ENCODE measurements around the gene ABCC4. TPM values are rescaled to one million over a fixed set of nuclear protein-coding genes. Genes with fewer than 3 reads are reported as not detected.

ABCC4 gene
- polyA plus RNA-seq (ENCODE audit: insufficient read length in 12 of 12), result 1 to 10 TPM in 11 of 12 donors, not detected in 1; 2.2 to 4.9 (median 3.1) TPM
- long read RNA-seq, donor 1, result 0 reads
- long read RNA-seq, donor 2, result 0 reads
- long read RNA-seq, donor 3, result 0 reads
- long read RNA-seq, donor 4, result 0 reads
- long read RNA-seq, donor 5, result 0 reads
- long read RNA-seq, donor 6, full-length matches to known transcripts, result 1 of 1 reads
- long read RNA-seq, donor 6, partial matches to known transcripts, result 0 of 1 reads
- long read RNA-seq, donor 6, other reads (novel, unspliced or antisense), result 0 of 1 reads
- long read RNA-seq, donor 7, result 0 reads
- long read RNA-seq, donor 8, result 0 reads
- long read RNA-seq, donor 9, result 0 reads
- long read RNA-seq, donor 10, result 0 reads
- long read RNA-seq, donor 11, full-length matches to known transcripts, result 1 of 1 reads
- long read RNA-seq, donor 11, partial matches to known transcripts, result 0 of 1 reads
- long read RNA-seq, donor 11, other reads (novel, unspliced or antisense), result 0 of 1 reads

- peak; percentile 43 for DNase-seq
Observed at GRCh38 chr13:95301183-95301967, at the start of gene ABCC4. Gene ABCC4 (minus strand): TSS chr13:95301451. CDS start chr13:95301314, 137 bp downstream.

GRCh38 chr13:95349267-95349666 lies 48.0 kb upstream of the ABCC4 start:
- no peak for DNase-seq

- DNase-seq, result no peak
Observed at GRCh38 chr13:95343944-95344343, 42.7 kb upstream of the ABCC4 start.

GRCh38 chr13:95341441-95341840 lies 40.2 kb upstream of the ABCC4 start:
- no peak for DNase-seq

DNA sequence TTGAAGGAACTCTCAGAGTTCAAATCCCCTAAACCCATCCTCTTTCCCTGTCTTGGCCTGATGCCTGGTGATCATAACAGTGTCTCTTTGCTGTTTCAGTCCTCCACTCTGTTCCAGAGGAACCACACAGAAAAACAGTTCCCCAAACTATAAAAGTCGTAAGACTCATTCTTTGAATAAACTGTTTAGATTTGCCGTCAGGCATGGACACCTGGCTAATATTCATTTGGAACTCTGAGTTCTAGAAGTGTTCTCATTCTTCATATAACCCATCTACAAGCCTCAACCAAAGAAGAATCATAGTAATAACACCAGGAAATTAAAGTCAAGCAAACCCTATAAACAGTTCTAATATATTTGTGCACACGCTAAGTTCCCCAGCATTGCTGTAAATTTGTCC lies 37.7 kb upstream of the ABCC4 start:
- no peak for DNase-seq

GRCh38 chr13:95337597-95337996 lies 36.3 kb upstream of the ABCC4 start:
- no peak for DNase-seq

DNA sequence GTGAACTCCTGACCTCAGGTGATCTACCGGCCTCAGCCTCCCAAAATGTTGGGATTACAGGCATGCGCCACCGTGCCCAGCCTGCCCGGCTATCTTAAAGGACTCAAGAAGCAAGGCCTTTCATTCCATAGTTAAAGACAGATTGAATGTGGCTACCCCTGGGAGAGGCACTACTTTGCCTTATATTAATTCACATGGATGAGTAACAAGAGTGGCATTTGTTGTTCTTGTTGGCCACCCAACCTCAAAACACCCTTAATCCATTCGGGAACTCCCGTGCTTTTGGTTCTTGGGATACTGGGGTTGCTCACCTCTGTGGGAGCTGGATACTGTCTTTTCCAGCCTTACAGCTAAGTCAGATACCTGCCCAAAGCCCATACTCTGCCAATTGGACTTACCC lies 34.4 kb upstream of the ABCC4 start:
- no peak for DNase-seq

GRCh38 chr13:95328386-95328785 lies 27.1 kb upstream of the ABCC4 start:
- no peak for DNase-seq

- DNase-seq, result no peak
Observed at GRCh38 chr13:95327190-95327589, 25.9 kb upstream of the ABCC4 start.

DNA sequence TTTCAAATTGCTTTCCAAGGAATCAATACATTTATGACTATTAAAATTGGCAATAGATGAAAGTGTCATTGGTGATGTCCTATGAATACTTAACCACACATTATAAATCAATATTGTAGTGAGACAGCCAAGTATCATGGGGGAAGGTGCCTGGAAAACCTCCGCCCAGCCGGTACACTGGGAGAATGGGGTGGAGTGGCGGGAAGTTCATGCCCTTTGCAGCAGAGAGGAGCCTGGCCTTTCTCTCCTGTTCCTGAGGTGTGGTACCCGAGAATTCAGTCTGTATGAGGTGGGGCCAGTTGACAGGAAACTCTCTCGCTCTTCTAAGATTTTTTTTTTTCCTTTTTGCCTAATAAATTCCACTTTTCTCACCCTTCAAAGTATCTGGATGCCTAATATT lies 25.4 kb upstream of the ABCC4 start:
- no peak for DNase-seq

- DNase-seq, result no peak
Observed at GRCh38 chr13:95325485-95325884, 24.2 kb upstream of the ABCC4 start.

DNA sequence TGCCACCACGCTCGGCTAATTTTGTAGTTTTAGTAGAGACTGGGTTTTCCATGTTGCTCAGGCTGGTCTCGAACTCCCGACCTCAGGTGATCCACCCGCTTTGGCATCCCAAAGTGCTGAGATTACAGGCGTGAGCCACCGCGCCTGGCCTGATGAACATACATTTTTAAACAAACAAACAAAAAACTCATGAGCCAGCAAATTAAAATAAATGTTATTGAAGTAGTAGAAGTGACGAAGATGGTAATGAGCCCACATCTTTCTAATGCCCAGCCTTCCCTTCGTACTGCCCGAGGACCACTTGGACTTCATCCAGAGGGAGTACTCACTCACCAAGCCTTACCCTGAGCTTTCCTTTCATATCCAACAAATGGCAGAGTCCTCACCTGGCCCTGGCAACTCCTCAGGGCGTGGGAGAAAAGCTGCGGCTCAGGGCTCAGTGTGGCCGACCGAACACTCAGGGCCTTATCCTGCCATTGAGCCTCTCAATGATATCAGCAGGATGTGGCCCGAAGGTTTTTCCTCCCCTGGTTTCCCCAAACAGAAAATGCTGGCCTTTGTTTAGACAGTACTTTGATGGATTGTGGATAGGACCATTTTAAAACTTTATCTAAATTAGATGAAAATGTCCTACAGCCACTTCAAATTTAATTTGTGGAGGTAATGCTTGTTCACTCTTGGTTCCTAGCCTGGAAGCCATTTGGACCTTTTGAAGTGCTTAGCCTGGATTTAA lies 22.8 kb upstream of the ABCC4 start:
- no peak for DNase-seq

- no peak for DNase-seq
Observed at GRCh38 chr13:95319551-95320274, 18.5 kb upstream of the ABCC4 start.

GRCh38 chr13:95317039-95317989 lies 16.1 kb upstream of the ABCC4 start:
- DNase-seq, result no peak

- no peak for DNase-seq
Observed at GRCh38 chr13:95315752-95316151, 14.5 kb upstream of the ABCC4 start.

DNA sequence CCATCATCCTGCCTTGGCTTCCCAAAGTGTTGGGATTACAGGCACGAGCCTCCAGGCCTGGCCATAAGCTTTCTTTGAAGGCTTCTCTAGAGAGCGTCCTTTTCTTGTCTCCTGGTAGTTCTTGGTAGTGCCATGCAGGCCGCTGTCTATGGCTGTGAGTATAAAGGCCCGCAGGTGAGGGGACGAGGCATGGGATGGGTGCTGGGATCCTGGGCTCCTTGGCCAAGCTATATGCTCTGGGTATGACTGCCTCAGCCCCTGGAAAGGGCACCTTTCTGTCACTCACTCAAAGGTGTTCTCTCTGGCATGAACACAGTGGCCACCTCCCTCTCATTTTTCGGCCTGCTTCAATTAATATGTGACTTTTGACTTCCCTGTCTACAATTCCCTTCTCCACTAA lies 6.3 kb upstream of the ABCC4 start:
- no peak for DNase-seq

GRCh38 chr13:95304453-95304852 lies 3.2 kb upstream of the ABCC4 start:
- no peak for DNase-seq

DNA sequence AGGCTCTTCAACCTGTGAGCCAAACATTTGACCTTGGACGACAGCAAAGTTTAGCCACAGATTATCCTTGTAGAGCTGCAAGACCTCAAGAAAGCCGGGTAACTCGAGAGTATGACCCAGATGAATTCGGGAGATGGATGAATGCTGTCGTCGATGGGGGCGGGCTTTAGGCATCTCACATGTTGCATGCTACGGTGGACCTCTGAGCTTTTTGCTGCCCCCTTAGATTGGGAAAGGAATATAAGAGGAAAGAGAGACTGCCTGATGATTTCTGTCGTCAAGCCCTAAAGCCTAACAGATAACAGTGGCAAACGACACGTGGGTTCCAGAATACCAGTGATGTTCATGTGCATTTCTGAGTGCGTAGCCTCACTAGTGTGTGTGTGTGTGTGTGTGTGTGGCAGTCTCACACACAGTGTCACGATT lies 730 bp upstream of the ABCC4 start:
- no peak for DNase-seq

DNA sequence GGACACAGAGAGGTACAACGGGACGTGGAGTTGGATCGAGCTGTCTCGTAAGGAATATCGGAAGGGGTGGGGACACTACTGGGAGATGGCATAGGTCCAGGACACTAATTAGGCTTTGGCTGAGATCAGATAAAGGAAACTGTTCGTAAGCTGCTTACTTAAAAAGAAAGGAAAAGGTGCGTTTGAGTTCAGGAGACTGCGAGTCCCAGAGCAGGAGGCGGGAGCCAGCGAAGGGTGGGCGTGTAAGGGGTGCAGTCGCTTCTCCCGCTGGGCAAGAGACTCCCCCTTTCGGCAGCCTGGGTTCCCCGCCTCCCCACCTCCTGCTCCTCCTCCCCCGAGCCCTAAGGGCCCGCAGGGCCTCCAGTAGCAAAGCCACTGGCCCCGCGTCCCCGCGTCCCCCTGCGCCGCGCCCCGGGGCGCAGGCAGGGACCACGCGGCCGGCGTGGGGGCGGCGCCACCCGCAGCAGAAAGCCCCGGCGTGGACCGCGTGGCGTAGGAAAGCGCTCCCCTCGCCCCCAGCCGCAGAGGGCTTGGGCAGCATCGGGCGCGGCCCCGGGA lies 547 bp downstream of the ABCC4 start:
- peak; percentile 20 for DNase-seq

Data from muscle of arm (tissue), 14 donors.